Measurements from ENCODE around the gene PUM2. TPM values are rescaled to one million over a fixed set of nuclear protein-coding genes. Genes with fewer than 3 reads are reported as not detected.
A peak's percentile ranks its signal among the peaks of the same experiment; 100 is the strongest.

PUM2 gene
- total and polyA plus RNA-seq, 2 of the 13 experiments (the other 11 are each of a cell fraction or from before 2014, with no cell fraction given), result 69.6 to 69.8 TPM

DNA sequence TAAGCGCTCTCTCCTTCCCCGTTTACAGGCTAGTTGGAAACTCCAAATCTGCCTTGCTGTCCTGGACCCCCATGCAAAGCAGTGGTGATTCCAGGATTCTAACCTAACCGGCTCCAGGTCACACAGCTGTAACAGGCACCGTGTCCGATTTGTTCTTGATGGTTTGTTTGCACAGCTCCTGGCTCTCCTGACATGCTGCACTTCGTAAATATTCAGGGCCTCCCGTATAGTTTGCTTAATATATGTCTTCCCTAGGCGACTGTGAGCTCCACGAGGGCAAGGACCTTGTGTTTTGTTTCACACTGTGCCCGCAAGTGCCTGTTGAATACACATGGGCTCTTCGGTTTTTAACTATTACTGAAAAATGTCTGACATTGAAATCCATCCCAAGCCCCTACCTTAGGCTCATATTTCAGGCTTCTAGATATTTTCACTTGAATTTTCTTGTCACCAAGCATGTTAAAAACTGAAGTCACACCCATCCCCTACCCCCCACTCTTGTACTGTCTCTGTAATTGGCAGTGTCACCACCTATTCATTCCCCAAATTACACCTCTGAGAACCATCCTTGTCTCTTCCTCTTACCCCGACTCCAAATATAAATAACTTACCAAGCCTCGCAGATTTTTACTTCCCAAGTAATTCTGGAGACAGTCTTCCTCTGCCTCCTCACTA, 1.0 kb upstream of the PUM2 start (continued):
- TF ChIP-seq POGK (CRISPR knock-in tag; conservative IDR thresholded peaks at IDR 0.05) (peak; percentile 94), CEBPG (CRISPR knock-in tag; IDR thresholded peaks at IDR 0.05) (peak; percentile 53), GTF3A (CRISPR knock-in tag; conservative IDR thresholded peaks at IDR 0.05) (no peak), TMF1 (CRISPR knock-in tag; IDR thresholded peaks at IDR 0.05; ENCODE audit: low read depth) (peak; percentile 23; the same call in 1 of the 2 replicates), GZF1 (CRISPR knock-in tag; IDR thresholded peaks at IDR 0.05) (0 out of 2 replicates have a peak, but pooled peaks have one; percentile 7), ZNF569 (CRISPR knock-in tag; IDR thresholded peaks at IDR 0.05; ENCODE audit: borderline replicate concordance) (0 out of 2 replicates have a peak, but pooled peaks have one; percentile 15), HMG20A (CRISPR knock-in tag; IDR thresholded peaks at IDR 0.05; ENCODE audit: borderline replicate concordance) (0 out of 2 replicates have a peak, but pooled peaks have one; percentile 21), SIN3A (IDR thresholded peaks at IDR 0.05; ENCODE audit: borderline replicate concordance, low read depth, low read length) (peak; percentile 61; the same call in 1 of the 2 replicates), CBX5 (CRISPR knock-in tag; IDR thresholded peaks at IDR 0.05; ENCODE audit: borderline replicate concordance) (peak; percentile 43; the same call in 1 of the 2 replicates), MIXL1 (CRISPR knock-in tag; IDR thresholded peaks at IDR 0.05) (0 out of 2 replicates have a peak, but pooled peaks have one; percentile 14), ZBTB21 (CRISPR knock-in tag; IDR thresholded peaks at IDR 0.05) (0 out of 2 replicates have a peak, but pooled peaks have one; percentile 18), SRSF1 (optimal IDR thresholded peaks at IDR 0.05; ENCODE audit: low read depth, low read length) (peak; percentile 16), BCL6 (CRISPR knock-in tag; IDR thresholded peaks at IDR 0.05) (peak; percentile 88), NR2F1 (CRISPR knock-in tag; IDR thresholded peaks at IDR 0.05) (0 out of 4 replicates have a peak, but pooled peaks have one; percentile 24 to 29), HDAC2 (CRISPR knock-in tag; IDR thresholded peaks at IDR 0.05) (peak; percentile 53), SP1 (IDR thresholded peaks at IDR 0.05) (no peak), SP1 (CRISPR knock-in tag; IDR thresholded peaks at IDR 0.05) (peak; percentile 19; the same call in 1 of the 2 replicates), PHF5A (CRISPR knock-in tag; IDR thresholded peaks at IDR 0.05; ENCODE audit: low read depth, unreplicated experiment) (no peak), XBP1 (CRISPR knock-in tag; IDR thresholded peaks at IDR 0.05) (peak; percentile 17; the same call in 1 of the 2 replicates), ZNF577 (CRISPR knock-in tag; IDR thresholded peaks at IDR 0.05; ENCODE audit: borderline replicate concordance, low read depth) (no peak), ZNF263 (CRISPR knock-in tag; IDR thresholded peaks at IDR 0.05) (0 out of 2 replicates have a peak, but pooled peaks have one; percentile 6), FOXP4 (CRISPR knock-in tag; IDR thresholded peaks at IDR 0.05) (peak; percentile 63), ZNF256 (CRISPR knock-in tag; conservative IDR thresholded peaks at IDR 0.05) (no peak), ZNF317 (CRISPR knock-in tag; IDR thresholded peaks at IDR 0.05) (0 out of 2 replicates have a peak, but pooled peaks have one; percentile 4), KAT8 (CRISPR knock-in tag; IDR thresholded peaks at IDR 0.05) (0 out of 2 replicates have a peak, but pooled peaks have one; percentile 6)
- TF ChIP-seq, protein P1, sequence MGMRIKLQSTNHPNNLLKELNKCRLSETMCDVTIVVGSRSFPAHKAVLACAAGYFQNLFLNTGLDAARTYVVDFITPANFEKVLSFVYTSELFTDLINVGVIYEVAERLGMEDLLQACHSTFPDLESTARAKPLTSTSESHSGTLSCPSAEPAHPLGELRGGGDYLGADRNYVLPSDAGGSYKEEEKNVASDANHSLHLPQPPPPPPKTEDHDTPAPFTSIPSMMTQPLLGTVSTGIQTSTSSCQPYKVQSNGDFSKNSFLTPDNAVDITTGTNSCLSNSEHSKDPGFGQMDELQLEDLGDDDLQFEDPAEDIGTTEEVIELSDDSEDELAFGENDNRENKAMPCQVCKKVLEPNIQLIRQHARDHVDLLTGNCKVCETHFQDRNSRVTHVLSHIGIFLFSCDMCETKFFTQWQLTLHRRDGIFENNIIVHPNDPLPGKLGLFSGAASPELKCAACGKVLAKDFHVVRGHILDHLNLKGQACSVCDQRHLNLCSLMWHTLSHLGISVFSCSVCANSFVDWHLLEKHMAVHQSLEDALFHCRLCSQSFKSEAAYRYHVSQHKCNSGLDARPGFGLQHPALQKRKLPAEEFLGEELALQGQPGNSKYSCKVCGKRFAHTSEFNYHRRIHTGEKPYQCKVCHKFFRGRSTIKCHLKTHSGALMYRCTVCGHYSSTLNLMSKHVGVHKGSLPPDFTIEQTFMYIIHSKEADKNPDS (CRISPR knock-in tag; IDR thresholded peaks at IDR 0.05), result no peak
